ENCODE data around the gene PCED1B. TPM values are rescaled to one million over a fixed set of nuclear protein-coding genes. Genes with fewer than 3 reads are reported as not detected.

PCED1B gene
- total and polyA plus RNA-seq, 2 experiments from 2014 or later = 3.6 to 6.6 TPM

GRCh38 chr12:47245623-47246022 is 166.2 kb downstream of the PCED1B start:
- no peaks in the 10 kb centered on the region for H3K9me2 ChIP-seq (replicated peaks; ENCODE audit: insufficient read depth)
- H3K27me3 ChIP-seq = no peaks in the 10 kb centered on the region
- DNase-seq (ENCODE audit: low spot score) = no peak
- no peak overlapping the region for H3K4me2 ChIP-seq
- WGBS (ENCODE audit: low lambda C conversion rate, missing lambda C conversion rate) = 57% methylated on average over 2 of the region's 2 CpGs
- no peak overlapping the region for H2AFZ ChIP-seq
- no peak overlapping the region for H3K27ac ChIP-seq
- no peaks in the 10 kb centered on the region for H4K20me1 ChIP-seq (ENCODE audit: insufficient read depth, poor library complexity, severe bottlenecking)
- H3K4me3 ChIP-seq = no peak overlapping the region
- TF ChIP-seq CTCF (IDR thresholded peaks at IDR 0.05; ENCODE audit: poor library complexity) = no peak
- no peak for TF ChIP-seq EZH2phosphoT487 (IDR thresholded peaks at IDR 0.05; ENCODE audit: low read depth, severe bottlenecking, unreplicated experiment)
- TF ChIP-seq EZH2 (IDR thresholded peaks at IDR 0.05; ENCODE audit: borderline replicate concordance) = no peak
- H3K9me3 ChIP-seq (ENCODE audit: low read depth) = no peaks in the 10 kb centered on the region
- no peaks in the 10 kb centered on the region for H3K79me2 ChIP-seq
- H3K4me1 ChIP-seq (ENCODE audit: insufficient read depth) = peaks cover 10% of the 10 kb centered on the region
- no peaks in the 10 kb centered on the region for H3K36me3 ChIP-seq (replicated peaks; ENCODE audit: insufficient read depth, low read depth)

DNA sequence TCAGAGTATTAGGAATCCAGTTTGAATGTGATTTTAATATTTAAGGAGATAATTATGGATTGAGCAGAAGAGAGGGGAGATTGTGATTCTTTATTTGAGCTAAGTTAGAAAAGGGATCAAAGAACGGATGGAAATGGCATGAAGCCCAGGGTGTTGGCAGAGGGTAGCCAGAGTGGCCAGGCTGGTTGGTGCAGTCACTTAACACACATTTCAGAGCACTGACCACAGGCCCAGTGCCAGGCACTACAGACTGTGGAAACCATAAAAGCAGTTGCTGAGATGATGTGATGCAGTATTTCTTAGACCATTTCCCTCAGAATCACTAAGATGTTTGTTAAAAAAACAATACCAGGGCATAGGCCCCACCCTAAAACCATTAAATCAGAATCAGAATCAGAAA is 168.0 kb downstream of the PCED1B start:
- no peaks in the 10 kb centered on the region for H3K36me3 ChIP-seq (replicated peaks; ENCODE audit: insufficient read depth, low read depth)

DNA sequence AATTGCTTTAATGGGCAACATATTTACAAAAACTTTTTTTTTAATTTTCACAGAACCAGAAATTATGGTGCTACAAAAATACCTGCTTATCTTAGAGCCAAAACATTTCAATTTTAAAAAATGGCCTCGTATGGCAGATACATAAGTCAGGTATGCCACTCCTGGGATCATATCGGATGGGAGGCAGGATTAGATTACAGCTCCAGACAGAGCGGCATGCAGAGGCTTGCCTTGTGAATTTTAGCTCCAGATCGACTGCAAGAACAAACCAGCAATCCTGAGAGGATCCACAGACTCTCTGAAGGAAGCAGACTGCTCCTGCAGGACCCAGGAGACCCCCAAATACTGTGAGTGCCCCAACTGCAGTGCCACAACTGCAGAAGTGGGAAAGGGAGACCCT is 169.7 kb downstream of the PCED1B start:
- H3K4me2 ChIP-seq = no peak overlapping the region

More for the DNA sequence above, 168.0 kb downstream of the PCED1B start:
- H3K4me1 ChIP-seq (ENCODE audit: insufficient read depth) = peaks cover 10% of the 10 kb centered on the region
- H3K9me2 ChIP-seq (replicated peaks; ENCODE audit: insufficient read depth) = no peaks in the 10 kb centered on the region
- no peak for TF ChIP-seq EZH2phosphoT487 (IDR thresholded peaks at IDR 0.05; ENCODE audit: low read depth, severe bottlenecking, unreplicated experiment)
- no peak for TF ChIP-seq CTCF (IDR thresholded peaks at IDR 0.05; ENCODE audit: poor library complexity)
- no peak for TF ChIP-seq EZH2 (IDR thresholded peaks at IDR 0.05; ENCODE audit: borderline replicate concordance)
- H4K20me1 ChIP-seq (ENCODE audit: insufficient read depth, poor library complexity, severe bottlenecking) = no peaks in the 10 kb centered on the region
- H3K27ac ChIP-seq = no peak overlapping the region
- H3K27me3 ChIP-seq = no peaks in the 10 kb centered on the region
- H2AFZ ChIP-seq = no peak overlapping the region
- WGBS (ENCODE audit: low lambda C conversion rate, missing lambda C conversion rate) = 82% methylated on average over 1 of the region's 1 CpG
- H3K4me2 ChIP-seq = no peak overlapping the region
- no peaks in the 10 kb centered on the region for H3K79me2 ChIP-seq
- DNase-seq (ENCODE audit: low spot score) = no peak
- no peaks in the 10 kb centered on the region for H3K9me3 ChIP-seq (ENCODE audit: low read depth)
- H3K4me3 ChIP-seq = no peak overlapping the region

More for the DNA sequence above, 169.7 kb downstream of the PCED1B start:
- 50% methylated on average over 4 of the region's 4 CpGs for WGBS (ENCODE audit: low lambda C conversion rate, missing lambda C conversion rate)
- no peak for DNase-seq (ENCODE audit: low spot score)
- H3K27me3 ChIP-seq = no peaks in the 10 kb centered on the region
- peaks cover 10% of the 10 kb centered on the region for H3K4me1 ChIP-seq (ENCODE audit: insufficient read depth)
- TF ChIP-seq CTCF (IDR thresholded peaks at IDR 0.05; ENCODE audit: poor library complexity) (no peak), EZH2phosphoT487 (IDR thresholded peaks at IDR 0.05; ENCODE audit: low read depth, severe bottlenecking, unreplicated experiment) (no peak), EZH2 (IDR thresholded peaks at IDR 0.05; ENCODE audit: borderline replicate concordance) (no peak)
- H3K9me2 ChIP-seq (replicated peaks; ENCODE audit: insufficient read depth) = no peaks in the 10 kb centered on the region
- H3K27ac ChIP-seq = no peak overlapping the region
- H3K79me2 ChIP-seq = no peaks in the 10 kb centered on the region
- no peak overlapping the region for H2AFZ ChIP-seq
- no peak overlapping the region for H3K4me3 ChIP-seq
- H4K20me1 ChIP-seq (ENCODE audit: insufficient read depth, poor library complexity, severe bottlenecking) = no peaks in the 10 kb centered on the region
- no peaks in the 10 kb centered on the region for H3K9me3 ChIP-seq (ENCODE audit: low read depth)
- no peaks in the 10 kb centered on the region for H3K36me3 ChIP-seq (replicated peaks; ENCODE audit: insufficient read depth, low read depth)
